ENCODE data around the gene DNAJC16. TPM values are rescaled to one million over a fixed set of nuclear protein-coding genes. Genes with fewer than 3 reads are reported as not detected.

The DNAJC16 gene
- total RNA-seq, 1 experiment from 2014 or later, result 9.5 TPM

GRCh38 chr1:15540186-15540585 is 13.5 kb downstream of the DNAJC16 start:
- DNase-seq (ENCODE audit: low read depth), result no peak

GRCh38 chr1:15541231-15541792 is 14.7 kb downstream of the DNAJC16 start:
- DNase-seq (ENCODE audit: low read depth), result no peak

- no peak for DNase-seq (ENCODE audit: low read depth)
These were observed 16.0 kb downstream of the DNAJC16 start for GRCh38 chr1:15542388-15543250.

GRCh38 chr1:15543251-15543588 is 16.6 kb downstream of the DNAJC16 start:
- DNase-seq (ENCODE audit: low read depth), result no peak

GRCh38 chr1:15543589-15544568 is 17.2 kb downstream of the DNAJC16 start:
- no peak for DNase-seq (ENCODE audit: low read depth)

- DNase-seq (ENCODE audit: low read depth), result no peak
These were observed 20.0 kb downstream of the DNAJC16 start for GRCh38 chr1:15546641-15547040.

- no peak for DNase-seq (ENCODE audit: low read depth)
These were observed 23.9 kb downstream of the DNAJC16 start for GRCh38 chr1:15550573-15550972.

GRCh38 chr1:15557008-15557407 is 30.4 kb downstream of the DNAJC16 start:
- no peak for DNase-seq (ENCODE audit: low read depth)

GRCh38 chr1:15557594-15557993 is 30.9 kb downstream of the DNAJC16 start:
- no peak for DNase-seq (ENCODE audit: low read depth)

GRCh38 chr1:15558516-15558915 is 31.9 kb downstream of the DNAJC16 start:
- no peak for DNase-seq (ENCODE audit: low read depth)

- DNase-seq (ENCODE audit: low read depth), result no peak
These were observed 32.7 kb downstream of the DNAJC16 start for GRCh38 chr1:15559189-15559810.

GRCh38 chr1:15568387-15569073 is 41.9 kb downstream of the DNAJC16 start:
- no peak for DNase-seq (ENCODE audit: low read depth)

GRCh38 chr1:15570861-15571260 is 44.2 kb downstream of the DNAJC16 start:
- DNase-seq (ENCODE audit: low read depth), result no peak

- no peak for DNase-seq (ENCODE audit: low read depth)
These were observed 44.6 kb downstream of the DNAJC16 start for GRCh38 chr1:15571266-15571665.

- no peak for DNase-seq (ENCODE audit: low read depth)
These were observed 46.8 kb downstream of the DNAJC16 start for GRCh38 chr1:15573477-15573876.

- DNase-seq (ENCODE audit: low read depth), result no peak
These were observed 48.1 kb downstream of the DNAJC16 start for GRCh38 chr1:15574741-15575140.

- no peak for DNase-seq (ENCODE audit: low read depth)
These were observed 49.0 kb downstream of the DNAJC16 start for GRCh38 chr1:15575549-15576150.

- DNase-seq (ENCODE audit: low read depth), result no peak
These were observed 51.0 kb downstream of the DNAJC16 start for GRCh38 chr1:15577691-15578090.

GRCh38 chr1:15578921-15579682 is 52.5 kb downstream of the DNAJC16 start:
- no peak for DNase-seq (ENCODE audit: low read depth)

GRCh38 chr1:15579683-15580047 is 53.0 kb downstream of the DNAJC16 start:
- DNase-seq (ENCODE audit: low read depth), result no peak
